ENCODE results near the gene FUT8. TPM values are rescaled to one million over a fixed set of nuclear protein-coding genes. Genes with fewer than 3 reads are reported as not detected.

FUT8 gene
- total and polyA plus RNA-seq, 2 donors (not counting 1 experiment from before 2014, with no cell fraction given): 13.2 to 91.8 TPM

DNA sequence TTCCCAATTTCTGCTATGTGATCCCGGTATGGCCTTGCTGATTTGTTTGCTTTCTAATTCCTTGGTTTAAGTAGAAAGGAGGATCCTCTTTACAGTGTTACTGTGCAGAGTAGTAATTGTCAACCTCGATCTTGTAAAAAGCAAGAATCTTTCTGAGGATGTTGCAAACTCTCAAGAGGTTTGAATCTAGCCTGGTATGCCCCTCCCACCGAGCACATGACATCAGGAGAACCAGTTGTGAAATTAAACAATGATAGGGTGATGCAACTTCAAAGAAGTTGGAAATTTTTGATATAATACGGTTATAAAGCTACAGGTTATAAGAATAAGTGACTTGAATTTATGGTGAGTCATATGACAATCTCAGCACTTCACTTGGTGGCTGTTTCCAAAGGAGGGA is 35.0 kb upstream of the FUT8 start:
- H3K4me3 Mint-ChIP-seq: no peak overlapping the region
- TF ChIP-seq, protein P1, sequence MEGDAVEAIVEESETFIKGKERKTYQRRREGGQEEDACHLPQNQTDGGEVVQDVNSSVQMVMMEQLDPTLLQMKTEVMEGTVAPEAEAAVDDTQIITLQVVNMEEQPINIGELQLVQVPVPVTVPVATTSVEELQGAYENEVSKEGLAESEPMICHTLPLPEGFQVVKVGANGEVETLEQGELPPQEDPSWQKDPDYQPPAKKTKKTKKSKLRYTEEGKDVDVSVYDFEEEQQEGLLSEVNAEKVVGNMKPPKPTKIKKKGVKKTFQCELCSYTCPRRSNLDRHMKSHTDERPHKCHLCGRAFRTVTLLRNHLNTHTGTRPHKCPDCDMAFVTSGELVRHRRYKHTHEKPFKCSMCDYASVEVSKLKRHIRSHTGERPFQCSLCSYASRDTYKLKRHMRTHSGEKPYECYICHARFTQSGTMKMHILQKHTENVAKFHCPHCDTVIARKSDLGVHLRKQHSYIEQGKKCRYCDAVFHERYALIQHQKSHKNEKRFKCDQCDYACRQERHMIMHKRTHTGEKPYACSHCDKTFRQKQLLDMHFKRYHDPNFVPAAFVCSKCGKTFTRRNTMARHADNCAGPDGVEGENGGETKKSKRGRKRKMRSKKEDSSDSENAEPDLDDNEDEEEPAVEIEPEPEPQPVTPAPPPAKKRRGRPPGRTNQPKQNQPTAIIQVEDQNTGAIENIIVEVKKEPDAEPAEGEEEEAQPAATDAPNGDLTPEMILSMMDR (IDR thresholded peaks at IDR 0.05): no peak
- no peak for TF ChIP-seq EZH2 (IDR thresholded peaks at IDR 0.05; ENCODE audit: borderline replicate concordance, insufficient read depth, low read depth, low read length, poor library complexity, severe bottlenecking)
- intact Hi-C loops (cut with micrococcal nuclease): no loop called here
- ChIA-PET POLR2A (interaction anchor here (0.5 kb wide), 1 partner anchor 10 kb away, joined by 6 read pairs; no protein-coding TSS in a partner anchor), CTCF (interaction anchor here (1.0 to 2.1 kb wide), 3 partner anchors 17 to 214 kb away, joined by 3 to 9 read pairs (median 7); no protein-coding TSS in a partner anchor)
- Histone ChIP-seq H3K4me2 (replicated peaks; ENCODE audit: low read depth, low read length, poor library complexity, severe bottlenecking) (no peak overlapping the region), H3K4me1 (ENCODE audit: control insufficient read depth in 2 of 2, insufficient read depth in 2 of 2, low read length in 2 of 2) (peaks cover 0 to 8% of the 10 kb centered on the region in 2 donors), H4K20me1 (ENCODE audit: control insufficient read depth, insufficient read depth, low read length, poor library complexity, severe bottlenecking) (no peaks in the 10 kb centered on the region), H3K27me3 (replicated peaks in 1 of 4; ENCODE audit: control extremely low read depth in 1 of 4, control insufficient read depth in 3 of 4, insufficient read depth in 4 of 4, low read length in 3 of 4) (no peaks in the 10 kb centered on the region), H3K27ac (ENCODE audit: low read length in 2 of 2) (no peak overlapping the region), H3K9ac (ENCODE audit: low read length) (no peak overlapping the region), H3K79me2 (ENCODE audit: control insufficient read depth, insufficient read depth, low read length) (no peaks in the 10 kb centered on the region), H2AFZ (ENCODE audit: insufficient read depth, low read depth, low read length, poor library complexity, severe bottlenecking) (no peak overlapping the region), H3K36me3 (replicated peaks in 1 of 2; ENCODE audit: control extremely low read depth in 1 of 2, control insufficient read depth in 1 of 2, extremely low read depth in 1 of 2, insufficient read depth in 2 of 2, low read length in 1 of 2) (no peaks in the 10 kb centered on the region), H3K4me3 (ENCODE audit: control extremely low read depth in 1 of 5, extremely low read depth in 1 of 5, insufficient read depth in 1 of 5, low read depth in 2 of 5, low read length in 4 of 5) (no peak overlapping the region), H3K9me3 (ENCODE audit: control extremely low read depth in 1 of 3, control insufficient read depth in 2 of 3, insufficient read depth in 1 of 3, low read length in 2 of 3) (peaks cover 0 to 15% (median 4%) of the 10 kb centered on the region in 3 donors)
- H3K4me1 Mint-ChIP-seq: peaks cover 18% of the 10 kb centered on the region
- WGBS (ENCODE audit: insufficient coverage): 88% methylated on average over 3 of the region's 4 CpGs
- H3K9me3 Mint-ChIP-seq (ENCODE audit: insufficient read depth): peaks cover 3% of the 10 kb centered on the region
- ATAC-seq (ENCODE audit: low read depth): no peak
- DNase-seq: no peak
- no peaks in the 10 kb centered on the region for H3K27me3 Mint-ChIP-seq
- no peak overlapping the region for H3K27ac Mint-ChIP-seq

DNA sequence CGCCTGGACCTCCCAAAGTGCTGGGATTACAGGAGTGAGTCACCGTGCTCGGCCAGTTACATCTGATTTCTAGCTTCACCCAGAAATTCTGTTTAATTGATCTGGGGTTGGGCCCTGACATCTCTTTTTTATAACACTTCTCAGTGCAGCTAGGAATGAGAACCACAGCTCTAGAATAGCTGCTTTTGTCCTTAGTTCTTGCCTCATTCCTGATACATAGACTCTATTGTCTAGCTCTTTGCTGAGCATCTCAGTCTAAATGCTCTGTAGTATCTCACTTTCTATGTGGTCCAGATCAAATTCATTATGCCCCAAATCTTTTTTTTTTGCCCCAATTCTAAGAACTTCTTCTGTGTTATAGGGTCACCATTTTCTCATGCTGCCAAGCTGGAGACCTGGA is 29.9 kb upstream of the FUT8 start:
- Mint-ChIP-seq H3K4me1 (peaks cover 10% of the 10 kb centered on the region), H3K9me3 (ENCODE audit: insufficient read depth) (peaks cover 5% of the 10 kb centered on the region), H3K27me3 (no peaks in the 10 kb centered on the region), H3K4me3 (no peak overlapping the region), H3K27ac (no peak overlapping the region)
- no peak overlapping the region for H3K27ac ChIP-seq (ENCODE audit: low read length in 2 of 2)
- H3K36me3 ChIP-seq (replicated peaks in 1 of 2; ENCODE audit: control extremely low read depth in 1 of 2, control insufficient read depth in 1 of 2, extremely low read depth in 1 of 2, insufficient read depth in 2 of 2, low read length in 1 of 2): no peaks in the 10 kb centered on the region
- H3K4me2 ChIP-seq (replicated peaks; ENCODE audit: low read depth, low read length, poor library complexity, severe bottlenecking): no peak overlapping the region
- no peak for DNase-seq
- no peak overlapping the region for H2AFZ ChIP-seq (ENCODE audit: insufficient read depth, low read depth, low read length, poor library complexity, severe bottlenecking)
- no peaks in the 10 kb centered on the region for H3K27me3 ChIP-seq (replicated peaks in 1 of 4; ENCODE audit: control extremely low read depth in 1 of 4, control insufficient read depth in 3 of 4, insufficient read depth in 4 of 4, low read length in 3 of 4)
- intact Hi-C loops (cut with micrococcal nuclease): no loop called here
- no peak for TF ChIP-seq EZH2 (IDR thresholded peaks at IDR 0.05; ENCODE audit: borderline replicate concordance, insufficient read depth, low read depth, low read length, poor library complexity, severe bottlenecking)
- TF ChIP-seq, protein P1 (IDR thresholded peaks at IDR 0.05): no peak
- no peak overlapping the region for H3K4me3 ChIP-seq (ENCODE audit: control extremely low read depth in 1 of 5, extremely low read depth in 1 of 5, insufficient read depth in 1 of 5, low read depth in 2 of 5, low read length in 4 of 5)
- POLR2A ChIA-PET: no interaction called here
- H4K20me1 ChIP-seq (ENCODE audit: control insufficient read depth, insufficient read depth, low read length, poor library complexity, severe bottlenecking): no peaks in the 10 kb centered on the region
- H3K79me2 ChIP-seq (ENCODE audit: control insufficient read depth, insufficient read depth, low read length): no peaks in the 10 kb centered on the region
- CTCF ChIA-PET: interaction anchor here (1.0 to 2.2 kb wide), 3 partner anchors 11 to 31 kb away, joined by 3 to 6 read pairs (median 3); no protein-coding TSS in a partner anchor
- WGBS (ENCODE audit: insufficient coverage): 100% methylated on average over 3 of the region's 3 CpGs
- no peaks in the 10 kb centered on the region for H3K4me1 ChIP-seq (ENCODE audit: control insufficient read depth in 2 of 2, insufficient read depth in 2 of 2, low read length in 2 of 2)
- peaks cover 0 to 15% (median 4%) of the 10 kb centered on the region in 3 donors for H3K9me3 ChIP-seq (ENCODE audit: control extremely low read depth in 1 of 3, control insufficient read depth in 2 of 3, insufficient read depth in 1 of 3, low read length in 2 of 3)
- H3K9ac ChIP-seq (ENCODE audit: low read length): no peak overlapping the region
- no peak for ATAC-seq (ENCODE audit: low read depth)
